CD4-positive, alpha-beta T cell treated with Interleukin-6 at 100 ng/mL for 8 hours (primary cell): ENCODE results near the gene CDC23.
"Not testable (repeated sequence)": the region's sequence is repeated elsewhere in the genome, so short reads cannot be mapped to it uniquely, and the experiment has no call there.

ENCODE experiments used
- DNase-seq: peaks from one replicate; pipeline ENCODE4 v3.0.0-alpha.2; 2020; ENCODE audit warnings: mixed read lengths, low spot score

CDC23 gene, protein sequence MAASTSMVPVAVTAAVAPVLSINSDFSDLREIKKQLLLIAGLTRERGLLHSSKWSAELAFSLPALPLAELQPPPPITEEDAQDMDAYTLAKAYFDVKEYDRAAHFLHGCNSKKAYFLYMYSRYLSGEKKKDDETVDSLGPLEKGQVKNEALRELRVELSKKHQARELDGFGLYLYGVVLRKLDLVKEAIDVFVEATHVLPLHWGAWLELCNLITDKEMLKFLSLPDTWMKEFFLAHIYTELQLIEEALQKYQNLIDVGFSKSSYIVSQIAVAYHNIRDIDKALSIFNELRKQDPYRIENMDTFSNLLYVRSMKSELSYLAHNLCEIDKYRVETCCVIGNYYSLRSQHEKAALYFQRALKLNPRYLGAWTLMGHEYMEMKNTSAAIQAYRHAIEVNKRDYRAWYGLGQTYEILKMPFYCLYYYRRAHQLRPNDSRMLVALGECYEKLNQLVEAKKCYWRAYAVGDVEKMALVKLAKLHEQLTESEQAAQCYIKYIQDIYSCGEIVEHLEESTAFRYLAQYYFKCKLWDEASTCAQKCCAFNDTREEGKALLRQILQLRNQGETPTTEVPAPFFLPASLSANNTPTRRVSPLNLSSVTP

GRCh38 chr5:138213161-138214029 lies at the start of gene CDC23:
CDC23 (minus strand) TSS chr5:138213323; CDS start chr5:138213312, 11 bp downstream.
- peak; percentile 92 for DNase-seq

DNA sequence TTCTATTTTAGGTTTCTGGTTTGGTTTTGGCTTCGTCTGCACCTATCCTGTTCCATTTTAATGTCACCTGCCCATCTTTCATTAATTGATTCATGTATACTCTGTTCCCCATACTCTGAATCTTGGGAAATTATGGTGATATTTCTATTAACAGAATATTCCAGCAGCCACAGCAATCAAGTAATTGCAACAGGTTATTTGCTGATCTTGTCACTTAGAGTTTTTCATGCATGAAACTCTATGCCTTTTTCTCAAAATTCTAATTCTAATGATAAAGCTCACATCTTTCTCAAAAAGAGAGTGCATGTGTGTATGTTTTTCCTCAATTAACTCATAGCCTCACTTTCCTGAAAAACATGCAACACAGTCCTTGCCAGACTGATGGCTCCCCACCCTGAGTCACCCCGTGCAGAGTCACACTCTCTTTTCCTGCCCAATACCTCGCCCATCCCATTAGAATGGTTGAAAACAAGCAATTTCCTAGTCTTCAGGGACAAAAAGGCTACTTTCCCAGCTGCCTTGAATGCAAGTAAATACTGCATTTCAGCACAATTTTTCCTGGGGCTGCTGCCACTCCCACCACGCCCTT lies 45.7 kb upstream of the CDC23 start:
- no peak for DNase-seq

GRCh38 chr5:138257583-138257982 lies 44.5 kb upstream of the CDC23 start:
- DNase-seq = no peak

GRCh38 chr5:138252944-138253343 lies 39.8 kb upstream of the CDC23 start:
- no peak for DNase-seq

GRCh38 chr5:138247800-138248199 lies 34.7 kb upstream of the CDC23 start:
- not testable (repeated sequence) for DNase-seq

- no peak for DNase-seq
These were observed 33.7 kb upstream of the CDC23 start for GRCh38 chr5:138246822-138247221.

GRCh38 chr5:138246334-138246733 lies 33.2 kb upstream of the CDC23 start:
- no peak for DNase-seq

- DNase-seq = no peak
These were observed 32.6 kb upstream of the CDC23 start for GRCh38 chr5:138245717-138246116.

DNA sequence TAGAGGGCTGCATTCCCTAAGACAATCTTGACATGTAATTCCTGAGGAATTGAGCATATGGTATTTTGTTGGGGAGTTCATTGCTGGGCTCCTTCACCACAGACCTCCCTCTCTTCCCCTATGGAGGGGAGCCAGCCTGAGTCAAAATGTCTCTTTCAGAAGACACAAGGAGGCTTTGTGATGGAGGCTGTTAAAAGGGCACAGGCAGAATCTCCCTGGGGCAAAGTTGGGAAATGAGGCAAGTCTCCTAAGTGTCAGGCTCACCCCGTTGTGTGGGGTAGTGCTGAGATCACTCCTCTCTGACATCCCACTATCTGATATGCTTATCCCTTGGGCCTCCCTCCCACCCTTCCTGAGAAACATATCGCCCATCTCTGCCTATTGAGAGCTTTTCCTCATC lies 30.7 kb upstream of the CDC23 start:
- DNase-seq = no peak

GRCh38 chr5:138241688-138242571 lies 28.8 kb upstream of the CDC23 start:
- DNase-seq = no peak

- DNase-seq = no peak
These were observed 27.7 kb upstream of the CDC23 start for GRCh38 chr5:138240650-138241385.

GRCh38 chr5:138238034-138238433 lies 24.9 kb upstream of the CDC23 start:
- no peak for DNase-seq

- DNase-seq = no peak
These were observed 21.5 kb upstream of the CDC23 start for GRCh38 chr5:138234651-138235050.

DNA sequence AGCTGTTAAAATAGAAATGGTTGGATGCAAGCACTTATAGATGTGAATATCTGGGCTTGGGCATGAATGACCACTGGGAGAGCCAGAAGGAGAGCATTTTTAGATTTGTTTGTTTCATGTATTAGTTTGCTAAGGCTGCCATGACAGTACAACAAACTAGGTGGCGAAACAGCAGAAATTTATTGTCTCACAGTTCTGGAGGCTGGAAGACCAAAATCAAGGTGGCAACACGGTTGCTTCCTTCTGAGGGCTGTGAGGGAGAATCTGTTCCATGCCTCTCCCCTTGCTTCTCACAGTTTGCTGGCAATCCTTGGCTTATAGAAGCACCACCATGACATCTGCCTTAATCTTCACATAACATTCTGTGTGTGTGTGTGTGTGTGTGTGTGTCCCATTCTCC lies 20.2 kb upstream of the CDC23 start:
- no peak for DNase-seq

DNA sequence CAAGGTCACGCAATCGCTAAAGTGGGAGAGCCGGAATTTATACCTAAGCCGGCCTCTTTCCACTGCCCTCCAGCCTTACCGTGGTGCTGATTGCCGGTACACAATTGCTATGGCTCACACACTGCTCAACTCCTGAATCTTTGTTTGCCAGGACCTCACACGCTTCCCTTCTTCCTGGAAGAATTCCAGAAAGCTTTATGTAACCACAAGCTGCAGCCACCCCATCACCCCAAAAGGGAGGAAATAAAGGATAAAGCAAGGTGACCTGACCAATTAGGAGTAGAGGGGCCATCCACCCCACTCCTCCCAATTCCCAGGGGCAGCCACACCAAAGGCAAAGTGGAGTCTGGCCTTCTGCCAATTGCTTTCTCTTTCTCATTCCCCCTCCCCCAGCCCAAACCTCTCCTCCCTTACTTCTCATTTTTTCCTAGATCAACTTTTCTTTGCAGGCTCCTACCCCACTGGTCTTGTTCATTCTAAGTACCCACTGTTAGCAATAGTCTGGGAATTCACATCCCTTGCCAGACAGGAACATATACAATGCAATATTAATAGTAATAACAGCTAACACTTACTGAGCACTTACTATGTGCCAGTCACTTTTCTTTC lies 18.0 kb upstream of the CDC23 start:
- no peak for DNase-seq

DNA sequence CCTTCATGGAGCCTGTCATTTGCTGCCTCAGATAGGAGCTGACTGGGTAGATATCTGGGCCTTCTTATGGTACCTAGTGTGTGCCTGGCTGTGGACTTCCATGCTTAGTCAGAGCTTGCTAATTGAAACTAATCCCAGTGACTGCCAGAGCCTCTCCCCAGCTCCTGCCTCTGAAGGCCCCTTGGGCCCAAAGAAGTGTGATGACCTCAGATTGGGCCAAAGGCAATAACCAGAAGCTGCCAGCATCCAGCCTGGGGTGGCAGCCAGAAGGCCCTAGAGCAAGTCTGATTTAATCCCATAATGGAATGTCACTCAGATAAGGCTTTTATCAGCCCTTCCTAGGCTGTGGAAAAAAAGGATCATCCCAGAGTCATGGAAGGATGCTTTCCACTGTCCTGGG lies 17.1 kb upstream of the CDC23 start:
- no peak for DNase-seq

DNA sequence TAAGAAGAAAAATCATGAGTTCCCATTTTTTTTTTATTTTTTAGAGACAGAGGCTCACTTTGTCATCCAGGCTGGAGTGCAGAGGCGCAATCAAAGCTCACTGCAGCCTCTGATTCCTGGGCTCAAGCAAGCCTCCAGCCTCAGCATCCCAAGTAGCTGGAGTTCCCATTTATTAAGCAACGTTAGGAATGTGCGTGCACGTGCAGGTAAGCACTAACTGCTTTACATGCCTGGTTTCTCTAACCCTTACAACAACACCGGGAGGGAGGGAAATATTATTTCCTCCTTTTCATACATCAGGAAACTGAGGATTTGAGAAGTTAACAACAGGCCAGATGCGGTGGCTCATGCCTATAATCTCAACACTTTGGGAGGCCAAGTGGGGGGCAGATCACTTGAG lies 16.3 kb upstream of the CDC23 start:
- DNase-seq = no peak

GRCh38 chr5:138226910-138227309 lies 13.8 kb upstream of the CDC23 start:
- no peak for DNase-seq

- DNase-seq = no peak
These were observed 11.6 kb upstream of the CDC23 start for GRCh38 chr5:138224712-138225111.

DNA sequence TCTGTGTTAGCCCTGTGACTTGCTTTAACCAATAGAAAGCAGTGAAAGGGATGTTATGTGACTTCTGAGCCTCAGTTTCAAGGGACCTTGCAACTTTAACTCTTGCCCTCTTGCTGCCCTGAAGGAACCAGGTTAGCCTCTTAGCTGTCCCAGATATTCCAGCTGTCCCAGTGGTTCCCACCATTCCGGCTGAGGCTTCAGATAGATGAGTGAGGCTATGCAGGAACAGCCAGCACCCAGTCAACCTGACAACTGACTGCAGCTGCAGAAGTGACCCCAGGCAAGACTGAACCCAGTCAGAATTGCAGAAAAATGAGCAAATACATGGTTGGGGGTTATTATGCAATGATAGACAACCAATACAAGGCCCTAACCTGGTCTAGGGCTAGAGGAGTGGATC lies 10.4 kb upstream of the CDC23 start:
- no peak for DNase-seq
